GM19467 (cell line): Measurements from ENCODE around the gene CMTM8.
"Not testable (repeated sequence)": the region's sequence is repeated elsewhere in the genome, so short reads cannot be mapped to it uniquely, and the experiment has no call there.

Source experiments
- ATAC-seq: cut with Tn5 transposase; IDR thresholded peaks from one replicate; pipeline ENCODE4 v1.9.1; 2021; ENCODE audit warnings: mild to moderate bottlenecking, moderate library complexity; ENCODE audit not compliant: unreplicated experiment

The CMTM8 gene

GRCh38 chr3:32226875-32227500 is 11.5 kb upstream of the CMTM8 start:
- no peak for ATAC-seq

GRCh38 chr3:32228743-32229142 is 9.7 kb upstream of the CMTM8 start:
- not testable (repeated sequence) for ATAC-seq

GRCh38 chr3:32229565-32229964 is 8.9 kb upstream of the CMTM8 start:
- no peak for ATAC-seq

GRCh38 chr3:32236377-32236776 is 2.1 kb upstream of the CMTM8 start:
- ATAC-seq, result no peak

GRCh38 chr3:32237670-32238452 is 619 bp upstream of the CMTM8 start:
- ATAC-seq, result no peak

- ATAC-seq, result no peak
These were observed 1.1 kb downstream of the CMTM8 start for GRCh38 chr3:32239307-32240158.

GRCh38 chr3:32240159-32240545 is 1.7 kb downstream of the CMTM8 start:
- ATAC-seq, result no peak

GRCh38 chr3:32241100-32241499 is 2.6 kb downstream of the CMTM8 start:
- ATAC-seq, result no peak

- ATAC-seq, result no peak
These were observed 5.0 kb downstream of the CMTM8 start for GRCh38 chr3:32243519-32243918.

- ATAC-seq, result no peak
These were observed 6.7 kb downstream of the CMTM8 start for GRCh38 chr3:32245200-32245599.

- no peak for ATAC-seq
These were observed 7.7 kb downstream of the CMTM8 start for GRCh38 chr3:32246079-32246675.

- ATAC-seq, result no peak
These were observed 10.8 kb downstream of the CMTM8 start for GRCh38 chr3:32249184-32249782.

- no peak for ATAC-seq
These were observed 15.8 kb downstream of the CMTM8 start for GRCh38 chr3:32254268-32254667.

- no peak for ATAC-seq
These were observed 16.9 kb downstream of the CMTM8 start for GRCh38 chr3:32255345-32255744.

- ATAC-seq, result no peak
These were observed 17.7 kb downstream of the CMTM8 start for GRCh38 chr3:32256206-32256605.

GRCh38 chr3:32257042-32257441 is 18.6 kb downstream of the CMTM8 start:
- ATAC-seq, result no peak

GRCh38 chr3:32257641-32258438 is 19.4 kb downstream of the CMTM8 start:
- no peak for ATAC-seq

- ATAC-seq, result no peak
These were observed 20.4 kb downstream of the CMTM8 start for GRCh38 chr3:32258869-32259268.

GRCh38 chr3:32261545-32261944 is 23.1 kb downstream of the CMTM8 start:
- ATAC-seq, result no peak

- no peak for ATAC-seq
These were observed 23.7 kb downstream of the CMTM8 start for GRCh38 chr3:32262201-32262600.
